ENCODE measurements around the gene NR2C1.

GRCh38 chr12:95002754-95003153 is 70.7 kb downstream of the NR2C1 start:
- no peak for TF ChIP-seq EP300 (IDR thresholded peaks at IDR 0.05)
- no peak for TF ChIP-seq POLR2A (IDR thresholded peaks at IDR 0.05)
- no peak for TF ChIP-seq CTCF (IDR thresholded peaks at IDR 0.05)
